Panc1 (cell line): ENCODE results near the gene SOWAHD. TPM values are rescaled to one million over a fixed set of nuclear protein-coding genes. Genes with fewer than 3 reads are reported as not detected.
A peak's percentile ranks its signal among the peaks of the same experiment; 100 is the strongest.
"Not testable (repeated sequence)": the region's sequence is repeated elsewhere in the genome, so short reads cannot be mapped to it uniquely, and the experiment has no call there.

Source experiments
- ATAC-seq: fragments of 200-7000 bp; cut with Tn5 transposase; 2 replicates; pipeline ENCODE4 v1.9.1; 2020; ENCODE audit warnings: mild to moderate bottlenecking, moderate library complexity
- BruUV-seq: library from RNA; stranded (reverse); fragments of 400-500 nt; replicated peaks from 2 replicates; lab custom pipeline; 2021; lab: Mats Ljungman, UMichigan
- CTCF ChIA-PET: fragments of 300-600 bp; sonication (Branson Sonifier 250); formaldehyde crosslinking; loops from one replicate; lab custom pipeline; 2022; ENCODE audit warnings: antibody characterized with exemption; lab: Charles Lee
- POLR2A ChIA-PET: fragments of 300-600 bp; sonication (Branson Sonifier 250); formaldehyde crosslinking; loops from one replicate; lab custom pipeline; 2022; ENCODE audit warnings: antibody characterized with exemption; lab: Charles Lee
- DNase-seq: peaks from one replicate; pipeline ENCODE4 v3.0.0-alpha.2; 2010; ENCODE audit warnings: low read depth, low spot score
- H3K27ac ChIP-seq: 2 replicates; pipeline ENCODE4 v1.5.1; 2011; ENCODE audit warnings: mild to moderate bottlenecking, low read length, inconsistent platforms
- H3K27me3 ChIP-seq: fragments of 200-500 bp; sonication (Bioruptor generic); 2 replicates; pipeline ENCODE4 v1.6.0; 2014; ENCODE audit warnings: low read length, inconsistent platforms; ENCODE audit not compliant: control insufficient read depth, insufficient read depth
- H3K36me3 ChIP-seq: fragments of 200-500 bp; sonication (Bioruptor generic); 2 replicates; pipeline ENCODE4 v1.5.1; 2014; ENCODE audit warnings: inconsistent platforms, mild to moderate bottlenecking, low read length, moderate library complexity; ENCODE audit not compliant: control insufficient read depth, insufficient read depth
- H3K4me1 ChIP-seq: 2 replicates; pipeline ENCODE4 v1.5.1; 2011; ENCODE audit warnings: inconsistent platforms, mild to moderate bottlenecking, low read length, moderate library complexity; ENCODE audit not compliant: control insufficient read depth, insufficient read depth
- H3K4me3 ChIP-seq, 2 experiments: 2 replicates each; pipeline ENCODE4 v1.5.1; 2011 to 2012; ENCODE audit warnings: low read depth in 2 of 2, low read length in 2 of 2, mild to moderate bottlenecking in 2 of 2, inconsistent platforms in 1 of 2, moderate library complexity in 1 of 2
- H3K9me3 ChIP-seq: fragments of 200-500 bp; sonication (Bioruptor generic); 2 replicates; pipeline ENCODE4 v1.5.1; 2014; ENCODE audit warnings: low read depth, mild to moderate bottlenecking, inconsistent platforms, low read length, moderate library complexity; ENCODE audit not compliant: control insufficient read depth, insufficient read depth
- POLR2AphosphoS5 ChIP-seq: IDR thresholded peaks from 2 replicates; pipeline ENCODE4 v1.6.1; 2012; ENCODE audit warnings: mild to moderate bottlenecking, low read depth, low read length, moderate library complexity
- SIN3A ChIP-seq: IDR thresholded peaks from 2 replicates; pipeline ENCODE4 v1.6.1; 2012; ENCODE audit warnings: low read depth, mild to moderate bottlenecking, low read length, moderate library complexity, borderline replicate concordance; ENCODE audit not compliant: insufficient read depth
- TCF7L2 ChIP-seq: IDR thresholded peaks from 2 replicates; pipeline ENCODE4 v1.6.1; 2011; ENCODE audit warnings: mild to moderate bottlenecking, low read depth, low read length, inconsistent platforms
- in situ Hi-C: cut with HindIII; loops from 2 replicates; pipeline ENCODE4 v1.10.0; 2016; ENCODE audit warnings: low sequenced_read_pairs, low pct_unique_long_range_greater_than_20kb
- intact Hi-C: fragments of 100-400 bp; cut with micrococcal nuclease; formaldehyde crosslinking; loops from one replicate; pipeline ENCODE4 v1.10.0; 2022; ENCODE audit not compliant: unreplicated experiment
- total RNA-seq: library from RNA; stranded (reverse); gene quantifications from one replicate; pipeline ENCODE4 v1.2.1, GENCODE V29; 2021; ENCODE audit not compliant: unreplicated experiment
- TF ChIP-seq, protein P1 (sequence below): fragments of 450-650 bp; IDR thresholded peaks from 2 replicates; pipeline ENCODE4 v1.5.1; 2017; ENCODE audit warnings: mild to moderate bottlenecking
- TF ChIP-seq, protein P2 (sequence below), 2 experiments: IDR thresholded peaks; 2 replicates each; pipeline ENCODE4 v1.6.1; 2011 to 2012; ENCODE audit warnings: low read depth in 2 of 2, control low read depth in 1 of 2, low read length in 1 of 2, mild to moderate bottlenecking in 1 of 2, moderate library complexity in 1 of 2; ENCODE audit not compliant: insufficient read depth in 1 of 2

The SOWAHD gene
- total RNA-seq, 1 experiment from 2014 or later, result 1.1 TPM

DNA sequence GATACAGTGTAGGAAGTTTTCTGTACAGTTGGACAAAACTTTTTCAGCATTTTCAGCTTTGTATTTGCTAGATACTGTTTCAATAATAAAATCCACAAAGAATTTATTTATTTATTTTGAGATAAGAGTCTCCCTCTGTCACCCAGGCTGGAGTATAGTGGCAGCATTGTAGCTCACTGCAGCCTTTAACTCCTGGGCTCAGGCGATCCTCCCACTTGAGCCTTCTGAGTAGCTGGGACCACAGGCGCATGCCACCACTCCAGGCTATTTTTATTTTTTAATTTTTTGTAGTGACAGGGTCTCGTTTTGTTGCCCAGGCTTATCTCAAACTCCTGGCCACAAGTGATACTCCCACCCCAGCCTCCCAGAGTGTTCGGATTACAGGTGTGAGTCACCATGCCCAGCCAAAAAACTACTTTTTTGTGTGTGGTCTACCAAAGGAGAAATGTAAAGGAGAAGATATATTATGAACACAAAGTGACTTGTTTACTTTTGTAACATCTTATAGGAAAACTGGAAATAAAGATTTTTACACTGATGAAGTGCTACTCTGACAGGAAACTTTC is 13.0 kb upstream of the SOWAHD start:
- no TSS peak for BruUV-seq
- H3K4me1 ChIP-seq, result 0 out of 2 replicates have a peak, but pooled peaks cover 5% of the 10 kb centered on the region
- POLR2A ChIA-PET, result no interaction called here
- in situ Hi-C loops, result no loop called here
- CTCF ChIA-PET, result interaction anchor here (1.0 kb wide), 1 partner anchor 14 kb away, joined by 3 read pairs; no protein-coding TSS in a partner anchor
- no peaks in the 10 kb centered on the region for H3K27me3 ChIP-seq
- no peak overlapping the region for H3K4me3 ChIP-seq
- intact Hi-C loops, result no loop called here
- H3K36me3 ChIP-seq, result no peaks in the 10 kb centered on the region
- no peaks in the 10 kb centered on the region for H3K9me3 ChIP-seq
- ATAC-seq (peak; percentile 75; the same call in 1 of the 2 replicates), DNase-seq (no peak)
- H3K27ac ChIP-seq, result no peak overlapping the region
- no peak for TF ChIP-seq SIN3A
- TF ChIP-seq TCF7L2, result no peak
- TF ChIP-seq, protein P1, sequence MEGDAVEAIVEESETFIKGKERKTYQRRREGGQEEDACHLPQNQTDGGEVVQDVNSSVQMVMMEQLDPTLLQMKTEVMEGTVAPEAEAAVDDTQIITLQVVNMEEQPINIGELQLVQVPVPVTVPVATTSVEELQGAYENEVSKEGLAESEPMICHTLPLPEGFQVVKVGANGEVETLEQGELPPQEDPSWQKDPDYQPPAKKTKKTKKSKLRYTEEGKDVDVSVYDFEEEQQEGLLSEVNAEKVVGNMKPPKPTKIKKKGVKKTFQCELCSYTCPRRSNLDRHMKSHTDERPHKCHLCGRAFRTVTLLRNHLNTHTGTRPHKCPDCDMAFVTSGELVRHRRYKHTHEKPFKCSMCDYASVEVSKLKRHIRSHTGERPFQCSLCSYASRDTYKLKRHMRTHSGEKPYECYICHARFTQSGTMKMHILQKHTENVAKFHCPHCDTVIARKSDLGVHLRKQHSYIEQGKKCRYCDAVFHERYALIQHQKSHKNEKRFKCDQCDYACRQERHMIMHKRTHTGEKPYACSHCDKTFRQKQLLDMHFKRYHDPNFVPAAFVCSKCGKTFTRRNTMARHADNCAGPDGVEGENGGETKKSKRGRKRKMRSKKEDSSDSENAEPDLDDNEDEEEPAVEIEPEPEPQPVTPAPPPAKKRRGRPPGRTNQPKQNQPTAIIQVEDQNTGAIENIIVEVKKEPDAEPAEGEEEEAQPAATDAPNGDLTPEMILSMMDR, result no peak
- no peak for TF ChIP-seq POLR2AphosphoS5
- TF ChIP-seq, protein P2, sequence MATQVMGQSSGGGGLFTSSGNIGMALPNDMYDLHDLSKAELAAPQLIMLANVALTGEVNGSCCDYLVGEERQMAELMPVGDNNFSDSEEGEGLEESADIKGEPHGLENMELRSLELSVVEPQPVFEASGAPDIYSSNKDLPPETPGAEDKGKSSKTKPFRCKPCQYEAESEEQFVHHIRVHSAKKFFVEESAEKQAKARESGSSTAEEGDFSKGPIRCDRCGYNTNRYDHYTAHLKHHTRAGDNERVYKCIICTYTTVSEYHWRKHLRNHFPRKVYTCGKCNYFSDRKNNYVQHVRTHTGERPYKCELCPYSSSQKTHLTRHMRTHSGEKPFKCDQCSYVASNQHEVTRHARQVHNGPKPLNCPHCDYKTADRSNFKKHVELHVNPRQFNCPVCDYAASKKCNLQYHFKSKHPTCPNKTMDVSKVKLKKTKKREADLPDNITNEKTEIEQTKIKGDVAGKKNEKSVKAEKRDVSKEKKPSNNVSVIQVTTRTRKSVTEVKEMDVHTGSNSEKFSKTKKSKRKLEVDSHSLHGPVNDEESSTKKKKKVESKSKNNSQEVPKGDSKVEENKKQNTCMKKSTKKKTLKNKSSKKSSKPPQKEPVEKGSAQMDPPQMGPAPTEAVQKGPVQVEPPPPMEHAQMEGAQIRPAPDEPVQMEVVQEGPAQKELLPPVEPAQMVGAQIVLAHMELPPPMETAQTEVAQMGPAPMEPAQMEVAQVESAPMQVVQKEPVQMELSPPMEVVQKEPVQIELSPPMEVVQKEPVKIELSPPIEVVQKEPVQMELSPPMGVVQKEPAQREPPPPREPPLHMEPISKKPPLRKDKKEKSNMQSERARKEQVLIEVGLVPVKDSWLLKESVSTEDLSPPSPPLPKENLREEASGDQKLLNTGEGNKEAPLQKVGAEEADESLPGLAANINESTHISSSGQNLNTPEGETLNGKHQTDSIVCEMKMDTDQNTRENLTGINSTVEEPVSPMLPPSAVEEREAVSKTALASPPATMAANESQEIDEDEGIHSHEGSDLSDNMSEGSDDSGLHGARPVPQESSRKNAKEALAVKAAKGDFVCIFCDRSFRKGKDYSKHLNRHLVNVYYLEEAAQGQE (IDR thresholded peaks at IDR 0.05; ENCODE audit: insufficient read depth in 1 of 2, low read depth in 2 of 2, low read length in 1 of 2), result no peak

DNA sequence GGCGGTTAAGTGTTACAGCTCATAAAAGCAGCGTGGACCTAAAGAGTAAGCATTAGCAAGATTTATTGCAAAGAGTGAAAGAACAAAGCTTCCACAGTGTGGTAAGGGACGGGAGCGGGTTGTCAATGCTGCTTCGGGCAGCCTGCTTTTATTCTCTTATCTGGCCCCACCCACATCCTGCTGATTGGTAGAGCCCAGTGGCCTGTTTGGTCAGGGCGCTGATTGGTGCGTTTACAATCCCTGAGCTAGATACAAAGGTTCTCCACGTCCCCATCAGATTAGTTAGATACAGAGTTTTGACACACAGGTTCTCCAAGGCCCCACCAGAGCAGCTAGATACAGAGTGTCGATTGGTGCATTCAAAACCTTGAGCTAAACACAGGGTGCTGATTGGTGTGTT is 8.3 kb upstream of the SOWAHD start:
- H3K36me3 ChIP-seq, H3K4me3 ChIP-seq, DNase-seq, ATAC-seq, POLR2A ChIA-PET, H3K4me1 ChIP-seq, H3K27me3 ChIP-seq, H3K9me3 ChIP-seq, in situ Hi-C loops, H3K27ac ChIP-seq, BruUV-seq: not testable (repeated sequence)
- CTCF ChIA-PET, result interaction anchor here (0.6 to 1.2 kb wide), 2 partner anchors 12 to 21 kb away, joined by 3 to 4 read pairs; no protein-coding TSS in a partner anchor
- intact Hi-C loops, result loop anchor here (10.0 kb wide), 1 partner anchor 135 kb away; no protein-coding TSS in a partner anchor

DNA sequence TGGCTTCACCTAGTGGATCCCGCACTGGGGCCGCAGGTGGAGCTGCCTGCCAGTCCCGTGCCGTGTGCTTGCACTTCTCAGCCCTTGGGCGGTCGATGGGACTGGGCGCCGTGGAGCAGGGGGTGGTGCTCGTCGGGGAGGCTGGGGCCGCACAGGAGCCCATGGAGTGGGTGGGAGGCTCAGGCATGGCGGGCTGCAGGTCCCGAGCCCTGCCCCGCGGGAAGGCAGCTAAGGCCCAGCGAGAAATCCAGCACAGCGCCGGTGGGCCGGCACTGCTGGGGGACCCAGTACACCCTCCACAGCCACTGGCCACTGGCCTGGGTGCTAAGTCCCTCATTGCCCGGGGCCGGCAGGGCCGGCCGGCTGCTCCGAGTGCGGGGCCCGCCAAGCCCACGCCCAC is 7.6 kb upstream of the SOWAHD start:
- H3K27ac ChIP-seq, H3K9me3 ChIP-seq, ATAC-seq, H3K36me3 ChIP-seq, H3K4me1 ChIP-seq, BruUV-seq, H3K4me3 ChIP-seq, in situ Hi-C loops, DNase-seq, POLR2A ChIA-PET, H3K27me3 ChIP-seq: not testable (repeated sequence)
- intact Hi-C loops, result loop anchor here (10.0 kb wide), 1 partner anchor 136 kb away; no protein-coding TSS in a partner anchor
- CTCF ChIA-PET, result interaction anchor here (0.6 kb wide), 1 partner anchor 11 kb away, joined by 3 read pairs; no protein-coding TSS in a partner anchor
